ENCODE results near the gene SLC9A8.
"Not testable (repeated sequence)": the region's sequence is repeated elsewhere in the genome, so short reads cannot be mapped to it uniquely, and the experiment has no call there.

Gene SLC9A8

GRCh38 chr20:49852522-49853080 is 40.0 kb downstream of the SLC9A8 start:
- no peak for DNase-seq

GRCh38 chr20:49853640-49854039 is 41.0 kb downstream of the SLC9A8 start:
- DNase-seq: no peak

- DNase-seq: no peak
Measured at GRCh38 chr20:49854190-49854875, 41.7 kb downstream of the SLC9A8 start.

- DNase-seq: no peak
Measured at GRCh38 chr20:49856904-49857303, 44.3 kb downstream of the SLC9A8 start.

GRCh38 chr20:49858076-49858585 is 45.5 kb downstream of the SLC9A8 start:
- no peak for DNase-seq

- DNase-seq: no peak
Measured at GRCh38 chr20:49859011-49859410, 46.4 kb downstream of the SLC9A8 start.

- DNase-seq: no peak
Measured at GRCh38 chr20:49859807-49860206, 47.2 kb downstream of the SLC9A8 start.

GRCh38 chr20:49861232-49861631 is 48.6 kb downstream of the SLC9A8 start:
- not testable (repeated sequence) for DNase-seq

- no peak for DNase-seq
Measured at GRCh38 chr20:49862607-49863200, 50.1 kb downstream of the SLC9A8 start.

GRCh38 chr20:49863666-49864065 is 51.0 kb downstream of the SLC9A8 start:
- no peak for DNase-seq

- DNase-seq: no peak
Measured at GRCh38 chr20:49865559-49865958, 52.9 kb downstream of the SLC9A8 start.

GRCh38 chr20:49866051-49866450 is 53.4 kb downstream of the SLC9A8 start:
- DNase-seq: no peak

GRCh38 chr20:49867453-49868215 is 55.0 kb downstream of the SLC9A8 start:
- DNase-seq: no peak

GRCh38 chr20:49868538-49868937 is 55.9 kb downstream of the SLC9A8 start:
- no peak for DNase-seq

GRCh38 chr20:49868964-49869363 is 56.3 kb downstream of the SLC9A8 start:
- DNase-seq: no peak

GRCh38 chr20:49870261-49870660 is 57.6 kb downstream of the SLC9A8 start:
- DNase-seq: no peak

- DNase-seq: no peak
Measured at GRCh38 chr20:49871391-49871948, 58.8 kb downstream of the SLC9A8 start.

GRCh38 chr20:49872056-49872455 is 59.4 kb downstream of the SLC9A8 start:
- no peak for DNase-seq

- no peak for DNase-seq
Measured at GRCh38 chr20:49874696-49875095, 62.1 kb downstream of the SLC9A8 start.

- no peak for DNase-seq
Measured at GRCh38 chr20:49877386-49877921, 64.8 kb downstream of the SLC9A8 start.

GRCh38 chr20:49878977-49879376 is 66.3 kb downstream of the SLC9A8 start:
- no peak for DNase-seq

- DNase-seq: no peak
Measured at GRCh38 chr20:49880177-49880576, 67.5 kb downstream of the SLC9A8 start.
